HG03558 (cell line): Measurements from ENCODE around the gene BPNT1.
A peak's percentile ranks its signal among the peaks of the same experiment; 100 is the strongest.

Experiments
- ATAC-seq: cut with Tn5 transposase; IDR thresholded peaks from one replicate; pipeline ENCODE4 v1.9.1; 2021; ENCODE audit warnings: moderate number of reproducible peaks; ENCODE audit not compliant: unreplicated experiment; ENCODE audit errors: extremely low read depth

Gene BPNT1

GRCh38 chr1:220019071-220019470 lies 70.5 kb downstream of the BPNT1 start:
- no peak for ATAC-seq

- ATAC-seq: peak; percentile 76
Observed at GRCh38 chr1:220013497-220013896, 76.1 kb downstream of the BPNT1 start.

GRCh38 chr1:220012259-220012658 lies 77.3 kb downstream of the BPNT1 start:
- no peak for ATAC-seq

- no peak for ATAC-seq
Observed at GRCh38 chr1:220011620-220012019, 78.0 kb downstream of the BPNT1 start.
